ENCODE data around the gene FBXO38. TPM values are rescaled to one million over a fixed set of nuclear protein-coding genes. Genes with fewer than 3 reads are reported as not detected.
A peak's percentile ranks its signal among the peaks of the same experiment; 100 is the strongest.

The FBXO38 gene
- total and polyA plus RNA-seq, 7 donors: 13.3 to 42.7 (median 31.4) TPM

DNA sequence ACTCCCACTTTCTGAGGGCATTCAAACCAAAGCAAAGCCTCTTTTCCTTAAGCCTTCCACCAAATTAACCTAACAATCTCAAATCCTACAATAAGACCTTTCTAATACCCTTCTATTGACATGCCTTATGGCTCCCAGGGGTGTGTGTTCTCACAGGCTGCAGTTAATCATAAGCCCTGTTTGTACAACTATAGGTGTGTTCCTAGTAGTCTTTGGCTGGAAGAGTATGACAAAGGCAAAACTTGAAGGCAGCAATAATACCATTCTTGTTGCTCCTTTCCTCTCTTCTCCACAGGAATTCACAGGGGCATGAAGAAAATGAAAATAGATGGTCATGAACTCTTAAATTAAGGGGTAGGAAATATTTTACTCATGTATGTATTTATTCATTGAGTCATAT lies 10.9 kb upstream of the FBXO38 start:
- H3K27me3 ChIP-seq (ENCODE audit: insufficient read depth in 3 of 3, low read length in 2 of 3): no peaks in the 10 kb centered on the region
- TF ChIP-seq, protein P1, sequence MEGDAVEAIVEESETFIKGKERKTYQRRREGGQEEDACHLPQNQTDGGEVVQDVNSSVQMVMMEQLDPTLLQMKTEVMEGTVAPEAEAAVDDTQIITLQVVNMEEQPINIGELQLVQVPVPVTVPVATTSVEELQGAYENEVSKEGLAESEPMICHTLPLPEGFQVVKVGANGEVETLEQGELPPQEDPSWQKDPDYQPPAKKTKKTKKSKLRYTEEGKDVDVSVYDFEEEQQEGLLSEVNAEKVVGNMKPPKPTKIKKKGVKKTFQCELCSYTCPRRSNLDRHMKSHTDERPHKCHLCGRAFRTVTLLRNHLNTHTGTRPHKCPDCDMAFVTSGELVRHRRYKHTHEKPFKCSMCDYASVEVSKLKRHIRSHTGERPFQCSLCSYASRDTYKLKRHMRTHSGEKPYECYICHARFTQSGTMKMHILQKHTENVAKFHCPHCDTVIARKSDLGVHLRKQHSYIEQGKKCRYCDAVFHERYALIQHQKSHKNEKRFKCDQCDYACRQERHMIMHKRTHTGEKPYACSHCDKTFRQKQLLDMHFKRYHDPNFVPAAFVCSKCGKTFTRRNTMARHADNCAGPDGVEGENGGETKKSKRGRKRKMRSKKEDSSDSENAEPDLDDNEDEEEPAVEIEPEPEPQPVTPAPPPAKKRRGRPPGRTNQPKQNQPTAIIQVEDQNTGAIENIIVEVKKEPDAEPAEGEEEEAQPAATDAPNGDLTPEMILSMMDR (IDR thresholded peaks at IDR 0.05): no peak
- H3K4me3 ChIP-seq: no peak overlapping the region
- peaks cover 11% of the 10 kb centered on the region for H3K9me3 ChIP-seq
- H3K36me3 ChIP-seq (ENCODE audit: insufficient read depth in 1 of 2, low read depth in 1 of 2): peaks cover 0 to 25% of the 10 kb centered on the region in 2 donors
- no peaks in the 10 kb centered on the region for H3K4me1 ChIP-seq
- DNase-seq: no peak
- no peak for ATAC-seq
- intact Hi-C loops (cut with DNase I): no loop called here
- no peak overlapping the region for H3K27ac ChIP-seq

GRCh38 chr5:148374690-148375360 lies 8.9 kb upstream of the FBXO38 start:
- Histone ChIP-seq H3K27me3 (ENCODE audit: insufficient read depth in 3 of 3, low read length in 2 of 3) (no peaks in the 10 kb centered on the region), H3K4me3 (no peak overlapping the region), H3K27ac (no peak overlapping the region), H3K36me3 (ENCODE audit: insufficient read depth in 1 of 2, low read depth in 1 of 2) (peaks cover 0 to 32% of the 10 kb centered on the region in 2 donors), H3K9me3 (no peaks in the 10 kb centered on the region), H3K4me1 (no peaks in the 10 kb centered on the region)
- intact Hi-C loops (cut with DNase I): loop anchor here in 1 of 2 donors (5.0 kb wide), 1 partner anchor 198 kb away; no protein-coding TSS in a partner anchor
- DNase-seq (no peak), ATAC-seq (peak; percentile 57 to 81 (median 75))
- WGBS, 3 donors: 74% methylated on average over 3 of the region's 3 CpGs
- TF ChIP-seq, protein P1 (IDR thresholded peaks at IDR 0.05): peak; percentile 50

DNA sequence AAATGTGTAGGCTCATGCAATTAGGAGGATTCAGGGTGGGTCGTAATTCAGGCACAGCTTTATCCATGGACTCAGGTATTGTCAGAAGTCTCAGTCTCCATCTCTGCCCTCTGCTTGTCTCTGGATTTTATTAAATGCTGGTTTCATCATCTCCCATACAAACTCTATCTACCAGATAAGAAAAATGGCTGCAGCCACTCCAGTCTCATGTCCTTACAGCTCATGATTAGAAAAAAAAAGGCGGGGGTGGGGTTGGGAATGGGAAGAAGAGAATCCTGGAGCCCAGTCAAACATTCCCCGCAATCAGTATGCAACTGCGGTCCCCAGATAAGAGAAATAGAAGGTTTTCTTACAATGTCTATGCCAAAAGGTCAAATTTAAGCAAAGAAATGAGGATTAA lies 7.6 kb upstream of the FBXO38 start:
- no peaks in the 10 kb centered on the region for H3K9me3 ChIP-seq
- no peak for ATAC-seq
- no peak overlapping the region for H3K27ac ChIP-seq
- intact Hi-C loops (cut with DNase I): loop anchor here in 1 of 2 donors (5.0 kb wide), 1 partner anchor 199 kb away; no protein-coding TSS in a partner anchor
- no peaks in the 10 kb centered on the region for H3K27me3 ChIP-seq (ENCODE audit: insufficient read depth in 3 of 3, low read length in 2 of 3)
- WGBS, 3 donors: 92 to 97% (median 94%) methylated on average over 4 of the region's 4 CpGs
- H3K4me1 ChIP-seq: no peaks in the 10 kb centered on the region
- TF ChIP-seq, protein P1 (IDR thresholded peaks at IDR 0.05): no peak
- DNase-seq: no peak
- H3K36me3 ChIP-seq (ENCODE audit: insufficient read depth in 1 of 2, low read depth in 1 of 2): peaks cover 0 to 32% of the 10 kb centered on the region in 2 donors
- no peak overlapping the region for H3K4me3 ChIP-seq

DNA sequence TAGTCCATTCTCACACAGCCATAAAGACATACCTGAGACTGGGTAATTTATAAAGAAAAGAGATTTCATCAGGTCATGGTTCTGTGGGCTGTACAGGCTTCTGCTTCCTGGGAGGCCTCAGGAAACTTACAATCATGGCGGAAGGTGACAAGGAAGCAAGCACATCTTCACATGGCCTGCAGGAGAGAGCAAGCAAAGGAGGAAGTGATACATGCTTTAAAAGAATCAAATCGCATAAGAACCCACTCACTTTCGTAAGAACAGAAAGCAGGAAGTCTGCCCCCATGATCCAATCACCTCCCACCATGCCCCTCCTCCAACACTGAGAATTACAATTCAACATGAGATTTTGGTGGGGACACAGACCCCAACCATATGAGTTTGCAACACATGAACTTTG lies 5.1 kb upstream of the FBXO38 start:
- H3K4me3 ChIP-seq: no peak overlapping the region
- ATAC-seq: no peak
- no peaks in the 10 kb centered on the region for H3K9me3 ChIP-seq
- no peak overlapping the region for H3K27ac ChIP-seq
- no peak for DNase-seq
- peaks cover 5% of the 10 kb centered on the region for H3K4me1 ChIP-seq
- no peaks in the 10 kb centered on the region for H3K27me3 ChIP-seq (ENCODE audit: insufficient read depth in 3 of 3, low read length in 2 of 3)
- peaks cover 0 to 27% of the 10 kb centered on the region in 2 donors for H3K36me3 ChIP-seq (ENCODE audit: insufficient read depth in 1 of 2, low read depth in 1 of 2)
- 85 to 92% (median 91%) methylated on average over 3 of the region's 3 CpGs for WGBS, 3 donors
- intact Hi-C loops (cut with DNase I): loop anchor here in 1 of 2 donors (5.0 kb wide), 1 partner anchor 201 kb away; no protein-coding TSS in a partner anchor
- TF ChIP-seq, protein P1 (IDR thresholded peaks at IDR 0.05): no peak

Data from psoas muscle (tissue), 8 donors.